Tibial artery (tissue), 4 donors: ENCODE results near the gene SLC2A2.
"Not testable (repeated sequence)": the region's sequence is repeated elsewhere in the genome, so short reads cannot be mapped to it uniquely, and the experiment has no call there.

Experiments
- DNase-seq, 2 donors: peaks; one replicate each; pipeline ENCODE4 v3.0.0-alpha.2; 2019
- H3K27ac ChIP-seq, 2 donors: fragments of 200-600 bp; sonication (generic) in 1 of 2; 1 replicate in 1 of 2; 2 replicates in 1 of 2; pipeline ENCODE4 v1.5.1; 2018 to 2019; ENCODE audit warnings: mild to moderate bottlenecking in 1 of 2
- H3K27me3 ChIP-seq, 2 donors: fragments of 200-600 bp; sonication (generic) in 1 of 2; one replicate each; pipeline versions ENCODE4 v1.5.1 to v1.6.0; 2016 to 2019
- H3K36me3 ChIP-seq, 3 donors: fragments of 200-600 bp; sonication (generic) in 2 of 3; one replicate each; pipeline ENCODE4 v1.5.1; 2016 to 2019; ENCODE audit warnings: mild to moderate bottlenecking in 2 of 3
- H3K4me1 ChIP-seq, 4 donors: fragments of 200-600 bp; sonication (generic) in 2 of 4; 1 replicate in 3 of 4; 2 replicates in 1 of 4; pipeline ENCODE4 v1.5.1; 2016 to 2019
- H3K4me3 ChIP-seq, 2 donors: fragments of 200-600 bp; sonication (generic) in 1 of 2; 1 replicate in 1 of 2; 2 replicates in 1 of 2; pipeline ENCODE4 v1.5.1; 2018 to 2019; ENCODE audit warnings: mild to moderate bottlenecking in 2 of 2
- H3K9me3 ChIP-seq, 3 donors: fragments of 200-600 bp; sonication (generic) in 1 of 3; one replicate each; pipeline ENCODE4 v1.5.1; 2016 to 2019
- CTCF ChIP-seq, 2 experiments: fragments of 200-600 bp in 1 of 2; fragments of 450-650 bp in 1 of 2; IDR thresholded peaks; one replicate each; pipeline ENCODE4 v1.5.1; 2017 to 2019; ENCODE audit warnings: antibody characterized with exemption in 2 of 2, mild to moderate bottlenecking in 1 of 2, moderate library complexity in 1 of 2
- intact Hi-C: fragments of 100-400 bp; cut with DNase I; formaldehyde crosslinking; loops from one replicate; pipeline ENCODE4 v1.15.0; 2023; ENCODE audit warnings: low total_unique reads

The SLC2A2 gene

DNA sequence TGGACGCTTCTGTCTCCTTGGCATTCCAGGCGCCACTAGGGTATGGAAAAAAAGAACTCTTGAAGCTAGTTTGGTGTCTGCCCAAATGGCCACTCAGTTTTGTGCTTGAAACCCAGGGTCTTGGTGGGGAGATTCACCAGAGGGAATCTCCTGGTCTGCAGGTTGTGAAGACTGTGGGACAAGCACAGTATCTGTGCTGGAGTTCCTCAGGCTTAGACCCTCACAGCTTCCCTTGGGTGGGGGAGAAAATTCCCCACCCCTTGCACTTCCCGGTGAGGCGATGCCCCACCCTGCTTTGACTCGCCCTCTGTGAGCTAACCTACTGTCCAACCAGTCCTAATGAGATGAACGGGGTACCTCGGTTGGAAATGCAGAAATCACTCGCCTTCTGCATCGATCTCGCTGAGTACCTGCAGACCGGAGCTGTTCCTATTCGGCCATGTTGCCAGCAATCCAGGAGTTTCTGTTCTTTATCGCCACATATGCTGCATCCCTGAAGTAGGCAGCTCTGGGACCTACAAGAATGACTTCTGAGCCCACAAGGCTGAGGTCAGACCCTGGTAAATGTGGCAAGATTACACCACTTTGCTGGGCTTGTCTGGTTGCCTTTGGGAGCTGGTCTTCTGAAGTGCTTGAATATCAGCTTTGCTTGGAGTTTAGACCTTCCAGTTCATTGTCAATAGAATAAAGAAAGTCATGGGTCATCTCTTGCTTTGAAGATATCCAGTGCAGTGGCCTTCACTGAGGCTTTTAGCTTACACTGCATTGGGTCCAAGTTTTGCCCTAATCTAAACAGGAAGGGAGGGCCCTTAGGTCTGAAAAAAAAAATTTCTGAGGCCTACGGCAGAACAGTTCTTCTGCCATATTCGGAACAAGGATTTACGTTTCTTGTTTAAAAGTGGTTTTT is 51.0 kb downstream of the SLC2A2 start:
- Histone ChIP-seq H3K4me1 (no peaks in the 10 kb centered on the region), H3K27ac (no peak overlapping the region), H3K4me3 (no peak overlapping the region), H3K9me3 (no peaks in the 10 kb centered on the region), H3K27me3 (no peaks in the 10 kb centered on the region), H3K36me3 (no peaks in the 10 kb centered on the region)
- intact Hi-C loops, result no loop called here
- DNase-seq, result no peak
- TF ChIP-seq CTCF (IDR thresholded peaks at IDR 0.05), result no peak

GRCh38 chr3:170974872-170975271 is 51.6 kb downstream of the SLC2A2 start:
- no peak for DNase-seq
- H3K9me3 ChIP-seq, result no peaks in the 10 kb centered on the region
- no peaks in the 10 kb centered on the region for H3K36me3 ChIP-seq
- TF ChIP-seq CTCF (IDR thresholded peaks at IDR 0.05), result no peak
- no peak overlapping the region for H3K27ac ChIP-seq
- H3K27me3 ChIP-seq, result no peaks in the 10 kb centered on the region
- no peak overlapping the region for H3K4me3 ChIP-seq
- no peaks in the 10 kb centered on the region for H3K4me1 ChIP-seq
- intact Hi-C loops, result no loop called here

DNA sequence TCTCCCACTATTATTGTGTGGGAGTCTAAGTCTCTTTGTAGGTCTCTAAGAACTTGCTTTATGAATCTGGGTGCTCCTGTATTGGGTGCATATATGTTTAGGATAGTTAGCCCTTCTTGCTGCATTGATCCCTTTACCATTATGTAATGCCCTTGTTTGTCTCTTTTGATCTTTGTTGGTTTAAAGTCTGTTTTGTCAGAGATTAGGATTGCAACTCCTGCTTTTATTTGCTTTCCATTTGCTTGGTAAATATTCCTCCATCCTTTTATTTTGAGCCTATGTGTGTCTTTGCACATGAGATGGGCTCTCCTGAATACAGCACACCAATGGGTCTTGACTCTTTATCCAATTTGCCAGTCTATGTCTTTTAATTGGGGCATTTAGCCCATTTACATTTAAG is 53.6 kb downstream of the SLC2A2 start:
- H3K4me3 ChIP-seq, DNase-seq, H3K27me3 ChIP-seq, H3K36me3 ChIP-seq, intact Hi-C loops, H3K27ac ChIP-seq, H3K4me1 ChIP-seq, H3K9me3 ChIP-seq: not testable (repeated sequence)

GRCh38 chr3:170967126-170967525 is 59.4 kb downstream of the SLC2A2 start:
- intact Hi-C loops, result no loop called here
- H3K4me1 ChIP-seq, result no peaks in the 10 kb centered on the region
- TF ChIP-seq CTCF (IDR thresholded peaks at IDR 0.05), result no peak
- H3K27ac ChIP-seq, result no peak overlapping the region
- no peak for DNase-seq
- H3K4me3 ChIP-seq, result no peak overlapping the region
- H3K36me3 ChIP-seq, result no peaks in the 10 kb centered on the region
- H3K27me3 ChIP-seq, result no peaks in the 10 kb centered on the region
- no peaks in the 10 kb centered on the region for H3K9me3 ChIP-seq

DNA sequence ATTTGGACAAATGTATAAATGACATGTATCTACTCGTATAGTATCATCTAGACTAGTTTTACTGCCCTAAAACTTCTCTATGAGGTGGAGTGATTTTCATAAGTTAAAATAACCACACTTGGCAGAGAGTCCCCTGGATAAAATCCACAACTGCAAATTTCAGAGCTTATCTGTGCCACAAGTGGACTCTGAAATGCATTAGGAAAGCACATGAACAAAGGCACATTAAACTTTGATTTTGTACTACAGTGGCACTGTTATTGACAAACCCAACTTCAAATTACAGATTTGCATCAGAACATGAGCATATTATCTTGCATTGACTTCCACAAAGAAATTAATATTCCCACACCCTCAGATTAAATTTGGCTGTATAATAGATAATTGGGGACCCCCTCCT is 60.0 kb downstream of the SLC2A2 start:
- intact Hi-C loops, result no loop called here
- Histone ChIP-seq H3K9me3 (no peaks in the 10 kb centered on the region), H3K27ac (no peak overlapping the region), H3K36me3 (no peaks in the 10 kb centered on the region), H3K4me1 (no peaks in the 10 kb centered on the region), H3K4me3 (no peak overlapping the region), H3K27me3 (no peaks in the 10 kb centered on the region)
- no peak for TF ChIP-seq CTCF (IDR thresholded peaks at IDR 0.05)
- DNase-seq, result no peak

GRCh38 chr3:170962411-170962810 is 64.1 kb downstream of the SLC2A2 start:
- H3K27ac ChIP-seq, result no peak overlapping the region
- intact Hi-C loops, result loop anchor here (5.0 kb wide), 2 partner anchors 605 to 1515 kb away; no protein-coding TSS in a partner anchor
- no peaks in the 10 kb centered on the region for H3K36me3 ChIP-seq
- no peak overlapping the region for H3K4me3 ChIP-seq
- H3K4me1 ChIP-seq, result no peaks in the 10 kb centered on the region
- no peaks in the 10 kb centered on the region for H3K27me3 ChIP-seq
- DNase-seq, result no peak
- no peaks in the 10 kb centered on the region for H3K9me3 ChIP-seq
- no peak for TF ChIP-seq CTCF (IDR thresholded peaks at IDR 0.05)
